Lower leg skin (tissue), 3 donors: ENCODE data around the gene CHGA.

ENCODE experiments used
- CTCF ChIP-seq, 3 donors: fragments of 450-650 bp; IDR thresholded peaks; one replicate each; pipeline ENCODE4 v1.5.1; 2016; ENCODE audit warnings: antibody characterized with exemption in 3 of 3, mild to moderate bottlenecking in 3 of 3, moderate library complexity in 2 of 3
- POLR2A ChIP-seq, 2 donors: fragments of 450-650 bp; IDR thresholded peaks; one replicate each; pipeline ENCODE4 v1.6.1; 2016 to 2017; ENCODE audit warnings: antibody characterized with exemption in 2 of 2, mild to moderate bottlenecking in 1 of 2, moderate library complexity in 1 of 2

DNA sequence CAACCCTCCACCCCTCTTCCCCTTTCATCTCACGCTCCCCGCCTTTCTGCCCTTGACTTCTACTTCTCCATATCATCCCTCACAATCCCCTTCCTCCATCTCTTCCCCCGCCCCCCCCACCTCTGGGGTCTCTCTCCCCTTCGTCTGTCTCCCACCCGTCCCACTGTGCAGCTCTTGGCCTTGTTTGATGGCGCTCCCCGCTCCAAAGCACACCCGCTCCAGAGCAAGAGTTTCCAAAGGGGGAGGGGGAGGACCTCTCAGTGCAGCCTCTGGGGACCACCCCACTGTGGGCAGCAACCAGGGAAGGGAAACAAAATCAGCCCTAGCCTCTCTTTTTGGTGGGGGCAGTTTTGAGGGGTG, 774 bp downstream of the CHGA start:
- no peak for TF ChIP-seq CTCF (IDR thresholded peaks at IDR 0.05)
- no peak for TF ChIP-seq POLR2A (IDR thresholded peaks at IDR 0.05)
